ENCODE data around the gene MLLT6. TPM values are rescaled to one million over a fixed set of nuclear protein-coding genes. Genes with fewer than 3 reads are reported as not detected.

Gene MLLT6
- total and polyA plus RNA-seq, 2 of the 13 experiments (the other 11 are each of a cell fraction or from before 2014, with no cell fraction given) = 50.7 to 69.5 TPM

DNA sequence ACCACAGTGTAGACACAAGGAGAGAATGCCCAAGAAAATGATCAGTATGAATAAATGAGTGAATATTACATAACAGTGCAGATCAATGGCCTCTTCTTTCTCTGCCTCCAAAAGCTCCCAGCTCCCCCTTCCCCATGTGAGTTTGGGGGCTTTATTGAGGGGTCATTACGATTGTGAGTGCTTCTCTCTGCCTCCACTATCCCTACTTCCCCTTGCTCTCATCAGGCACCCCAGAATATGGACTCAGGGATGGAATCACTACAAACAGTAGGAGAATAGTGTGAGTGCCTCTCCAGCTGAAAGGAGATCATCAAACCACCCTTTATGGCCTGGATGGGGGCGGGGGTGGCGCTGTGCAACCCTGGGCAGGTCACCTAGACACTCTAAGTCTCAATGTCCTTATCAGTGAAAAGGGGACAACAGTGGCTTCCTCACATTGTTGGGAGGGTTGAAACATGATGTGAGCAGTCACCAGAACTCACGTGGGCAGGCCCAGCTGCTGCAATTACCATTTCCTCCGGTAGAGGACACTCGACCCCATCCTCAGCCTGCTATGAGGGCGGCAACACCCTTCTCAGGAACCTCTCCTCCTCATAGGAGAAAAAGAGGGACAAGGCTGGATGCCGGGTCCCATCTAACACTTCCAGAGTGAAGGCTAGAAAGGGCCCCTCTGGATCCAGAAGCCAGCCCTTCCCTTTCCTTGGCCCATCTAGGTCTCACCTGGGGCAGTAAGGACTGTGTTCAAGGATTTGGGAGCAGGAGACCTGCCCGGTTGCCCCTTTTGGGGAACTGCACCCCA lies 28.2 kb upstream of the MLLT6 start (continued):
- TF ChIP-seq, protein P1, sequence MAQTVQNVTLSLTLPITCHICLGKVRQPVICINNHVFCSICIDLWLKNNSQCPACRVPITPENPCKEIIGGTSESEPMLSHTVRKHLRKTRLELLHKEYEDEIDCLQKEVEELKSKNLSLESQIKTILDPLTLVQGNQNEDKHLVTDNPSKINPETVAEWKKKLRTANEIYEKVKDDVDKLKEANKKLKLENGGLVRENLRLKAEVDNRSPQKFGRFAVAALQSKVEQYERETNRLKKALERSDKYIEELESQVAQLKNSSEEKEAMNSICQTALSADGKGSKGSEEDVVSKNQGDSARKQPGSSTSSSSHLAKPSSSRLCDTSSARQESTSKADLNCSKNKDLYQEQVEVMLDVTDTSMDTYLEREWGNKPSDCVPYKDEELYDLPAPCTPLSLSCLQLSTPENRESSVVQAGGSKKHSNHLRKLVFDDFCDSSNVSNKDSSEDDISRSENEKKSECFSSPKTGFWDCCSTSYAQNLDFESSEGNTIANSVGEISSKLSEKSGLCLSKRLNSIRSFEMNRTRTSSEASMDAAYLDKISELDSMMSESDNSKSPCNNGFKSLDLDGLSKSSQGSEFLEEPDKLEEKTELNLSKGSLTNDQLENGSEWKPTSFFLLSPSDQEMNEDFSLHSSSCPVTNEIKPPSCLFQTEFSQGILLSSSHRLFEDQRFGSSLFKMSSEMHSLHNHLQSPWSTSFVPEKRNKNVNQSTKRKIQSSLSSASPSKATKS (CRISPR knock-in tag; IDR thresholded peaks at IDR 0.05) = no peak
- TF ChIP-seq EHMT2 (IDR thresholded peaks at IDR 0.05; ENCODE audit: borderline replicate concordance, low read depth, low read length) (no peak), ZEB1 (IDR thresholded peaks at IDR 0.05; ENCODE audit: insufficient replicate concordance, low read depth) (no peak), SAFB2 (CRISPR knock-in tag; IDR thresholded peaks at IDR 0.05; ENCODE audit: borderline replicate concordance, low read depth) (no peak), ZNF891 (CRISPR knock-in tag; IDR thresholded peaks at IDR 0.05) (no peak), RBAK (CRISPR knock-in tag; IDR thresholded peaks at IDR 0.05) (no peak), KDM2A (CRISPR knock-in tag; IDR thresholded peaks at IDR 0.05; ENCODE audit: borderline replicate concordance, low read depth) (peak; percentile 90), NR2C2 (CRISPR knock-in tag; IDR thresholded peaks at IDR 0.05; ENCODE audit: borderline replicate concordance) (peak; percentile 17; the same call in 1 of the 2 replicates), FOXC1 (CRISPR knock-in tag; IDR thresholded peaks at IDR 0.05; ENCODE audit: borderline replicate concordance) (no peak), ZNF781 (CRISPR knock-in tag; IDR thresholded peaks at IDR 0.05; ENCODE audit: borderline replicate concordance, not compliant biosample characterization) (peak; percentile 74), SATB2 (CRISPR knock-in tag; IDR thresholded peaks at IDR 0.05) (no peak)
- TF ChIP-seq, protein P2, sequence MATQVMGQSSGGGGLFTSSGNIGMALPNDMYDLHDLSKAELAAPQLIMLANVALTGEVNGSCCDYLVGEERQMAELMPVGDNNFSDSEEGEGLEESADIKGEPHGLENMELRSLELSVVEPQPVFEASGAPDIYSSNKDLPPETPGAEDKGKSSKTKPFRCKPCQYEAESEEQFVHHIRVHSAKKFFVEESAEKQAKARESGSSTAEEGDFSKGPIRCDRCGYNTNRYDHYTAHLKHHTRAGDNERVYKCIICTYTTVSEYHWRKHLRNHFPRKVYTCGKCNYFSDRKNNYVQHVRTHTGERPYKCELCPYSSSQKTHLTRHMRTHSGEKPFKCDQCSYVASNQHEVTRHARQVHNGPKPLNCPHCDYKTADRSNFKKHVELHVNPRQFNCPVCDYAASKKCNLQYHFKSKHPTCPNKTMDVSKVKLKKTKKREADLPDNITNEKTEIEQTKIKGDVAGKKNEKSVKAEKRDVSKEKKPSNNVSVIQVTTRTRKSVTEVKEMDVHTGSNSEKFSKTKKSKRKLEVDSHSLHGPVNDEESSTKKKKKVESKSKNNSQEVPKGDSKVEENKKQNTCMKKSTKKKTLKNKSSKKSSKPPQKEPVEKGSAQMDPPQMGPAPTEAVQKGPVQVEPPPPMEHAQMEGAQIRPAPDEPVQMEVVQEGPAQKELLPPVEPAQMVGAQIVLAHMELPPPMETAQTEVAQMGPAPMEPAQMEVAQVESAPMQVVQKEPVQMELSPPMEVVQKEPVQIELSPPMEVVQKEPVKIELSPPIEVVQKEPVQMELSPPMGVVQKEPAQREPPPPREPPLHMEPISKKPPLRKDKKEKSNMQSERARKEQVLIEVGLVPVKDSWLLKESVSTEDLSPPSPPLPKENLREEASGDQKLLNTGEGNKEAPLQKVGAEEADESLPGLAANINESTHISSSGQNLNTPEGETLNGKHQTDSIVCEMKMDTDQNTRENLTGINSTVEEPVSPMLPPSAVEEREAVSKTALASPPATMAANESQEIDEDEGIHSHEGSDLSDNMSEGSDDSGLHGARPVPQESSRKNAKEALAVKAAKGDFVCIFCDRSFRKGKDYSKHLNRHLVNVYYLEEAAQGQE (IDR thresholded peaks at IDR 0.05; ENCODE audit: borderline replicate concordance in 1 of 2, low read depth in 1 of 2, low read length in 2 of 2) = no peak
- TF ChIP-seq, protein P3, sequence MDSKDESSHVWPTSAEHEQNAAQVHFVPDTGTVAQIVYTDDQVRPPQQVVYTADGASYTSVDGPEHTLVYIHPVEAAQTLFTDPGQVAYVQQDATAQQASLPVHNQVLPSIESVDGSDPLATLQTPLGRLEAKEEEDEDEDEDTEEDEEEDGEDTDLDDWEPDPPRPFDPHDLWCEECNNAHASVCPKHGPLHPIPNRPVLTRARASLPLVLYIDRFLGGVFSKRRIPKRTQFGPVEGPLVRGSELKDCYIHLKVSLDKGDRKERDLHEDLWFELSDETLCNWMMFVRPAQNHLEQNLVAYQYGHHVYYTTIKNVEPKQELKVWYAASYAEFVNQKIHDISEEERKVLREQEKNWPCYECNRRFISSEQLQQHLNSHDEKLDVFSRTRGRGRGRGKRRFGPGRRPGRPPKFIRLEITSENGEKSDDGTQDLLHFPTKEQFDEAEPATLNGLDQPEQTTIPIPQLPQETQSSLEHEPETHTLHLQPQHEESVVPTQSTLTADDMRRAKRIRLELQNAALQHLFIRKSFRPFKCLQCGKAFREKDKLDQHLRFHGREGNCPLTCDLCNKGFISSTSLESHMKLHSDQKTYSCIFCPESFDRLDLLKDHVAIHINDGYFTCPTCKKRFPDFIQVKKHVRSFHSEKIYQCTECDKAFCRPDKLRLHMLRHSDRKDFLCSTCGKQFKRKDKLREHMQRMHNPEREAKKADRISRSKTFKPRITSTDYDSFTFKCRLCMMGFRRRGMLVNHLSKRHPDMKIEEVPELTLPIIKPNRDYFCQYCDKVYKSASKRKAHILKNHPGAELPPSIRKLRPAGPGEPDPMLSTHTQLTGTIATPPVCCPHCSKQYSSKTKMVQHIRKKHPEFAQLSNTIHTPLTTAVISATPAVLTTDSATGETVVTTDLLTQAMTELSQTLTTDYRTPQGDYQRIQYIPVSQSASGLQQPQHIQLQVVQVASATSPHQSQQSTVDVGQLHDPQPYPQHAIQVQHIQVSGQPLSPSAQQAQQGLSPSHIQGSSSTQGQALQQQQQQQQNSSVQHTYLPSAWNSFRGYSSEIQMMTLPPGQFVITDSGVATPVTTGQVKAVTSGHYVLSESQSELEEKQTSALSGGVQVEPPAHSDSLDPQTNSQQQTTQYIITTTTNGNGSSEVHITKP (CRISPR knock-in tag; IDR thresholded peaks at IDR 0.05; ENCODE audit: low read depth) = peak; percentile 57; the same call in 1 of the 2 replicates
- TF ChIP-seq, protein P4, sequence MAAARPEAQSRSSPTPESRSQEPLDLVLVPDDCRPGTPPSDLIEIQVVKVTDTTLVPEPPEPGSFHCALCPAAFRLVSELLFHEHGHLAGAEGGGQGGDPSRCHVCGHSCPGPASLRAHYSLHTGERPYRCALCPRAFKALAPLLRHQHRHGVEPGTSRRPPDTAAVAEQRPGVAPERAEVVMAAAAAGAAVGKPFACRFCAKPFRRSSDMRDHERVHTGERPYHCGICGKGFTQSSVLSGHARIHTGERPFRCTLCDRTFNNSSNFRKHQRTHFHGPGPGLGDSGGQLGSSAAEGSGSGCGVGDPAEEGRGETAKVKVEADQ (CRISPR knock-in tag; IDR thresholded peaks at IDR 0.05; ENCODE audit: borderline replicate concordance) = no peak
- TF ChIP-seq, protein P5, sequence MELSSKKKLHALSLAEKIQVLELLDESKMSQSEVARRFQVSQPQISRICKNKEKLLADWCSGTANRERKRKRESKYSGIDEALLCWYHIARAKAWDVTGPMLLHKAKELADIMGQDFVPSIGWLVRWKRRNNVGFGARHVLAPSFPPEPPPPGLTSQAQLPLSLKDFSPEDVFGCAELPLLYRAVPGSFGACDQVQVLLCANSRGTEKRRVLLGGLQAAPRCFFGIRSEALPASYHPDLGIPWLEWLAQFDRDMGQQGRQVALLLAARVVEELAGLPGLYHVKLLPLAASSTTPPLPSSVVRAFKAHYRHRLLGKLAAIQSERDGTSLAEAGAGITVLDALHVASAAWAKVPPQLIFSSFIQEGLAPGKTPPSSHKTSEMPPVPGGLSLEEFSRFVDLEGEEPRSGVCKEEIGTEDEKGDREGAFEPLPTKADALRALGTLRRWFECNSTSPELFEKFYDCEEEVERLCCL (CRISPR knock-in tag; IDR thresholded peaks at IDR 0.05; ENCODE audit: borderline replicate concordance) = no peak

All from HepG2 (cell line).